Measurements from ENCODE around the gene BNIPL. TPM values are rescaled to one million over a fixed set of nuclear protein-coding genes. Genes with fewer than 3 reads are reported as not detected.

The BNIPL gene
- total RNA-seq (2022; extraction: Qiagen RNA extraction) = 0.07 to 0.17 TPM (median 0.11 TPM) in 4 of 5 replicates, not detected in the other

GRCh38 chr1:151036356-151036755, at the start of gene BNIPL:
BNIPL (plus strand) TSS chr1:151036586; CDS start chr1:151036726, 140 bp downstream.

GRCh38 chr1:151006327-151007052, 29.9 kb upstream of the BNIPL start, which contains the start of gene MINDY1:
MINDY1 (minus strand) TSS chr1:151006902; CDS start chr1:151002617, 4,285 bp downstream.

GRCh38 chr1:151008244-151009205, 27.9 kb upstream of the BNIPL start, which contains the start of gene PRUNE1:
PRUNE1 (plus strand) TSS chr1:151008449; CDS start chr1:151008633, 184 bp downstream.

GRCh38 chr1:151047591-151047924, 11.2 kb downstream of the BNIPL start, which contains the start of gene C1orf56:
C1orf56 (plus strand) TSS chr1:151047751; CDS start chr1:151047848, 97 bp downstream.

GRCh38 chr1:151059109-151060006, 23.0 kb downstream of the BNIPL start, which contains the start of gene CDC42SE1:
CDC42SE1 (minus strand) TSS chr1:151059622; CDS start chr1:151055730, 3,892 bp downstream.

GRCh38 chr1:151060007-151060656, 23.7 kb downstream of the BNIPL start, which contains the start of gene MLLT11:
MLLT11 (plus strand) TSS chr1:151060397; CDS start chr1:151067225, 6,828 bp downstream.

GRCh38 chr1:151070474-151071276, 34.3 kb downstream of the BNIPL start, which contains the start of gene GABPB2:
GABPB2 (plus strand) TSS chr1:151070761; CDS start chr1:151088190, 17,429 bp downstream.

Other genes starting within 250 kb of the BNIPL start
- gene CTSK, start 228.3 kb upstream of the BNIPL start, total RNA-seq (2022; extraction: Qiagen RNA extraction) = 1.2 to 2.1 TPM (median 1.7 TPM) in 5 replicates
- gene ARNT, start 160.0 kb upstream of the BNIPL start, total RNA-seq (2022; extraction: Qiagen RNA extraction) = 9.3 to 15.0 TPM (median 14.1 TPM) in 5 replicates
- gene CTXND2, start 149.4 kb upstream of the BNIPL start, total RNA-seq (2022; extraction: Qiagen RNA extraction) = not detected in 5 replicates
- gene SETDB1, start 110.2 kb upstream of the BNIPL start, total RNA-seq (2022; extraction: Qiagen RNA extraction) = 21.6 to 27.7 TPM (median 24.1 TPM) in 5 replicates
- gene CERS2, start 61.8 kb upstream of the BNIPL start, total RNA-seq (2022; extraction: Qiagen RNA extraction) = 239 to 260 TPM (median 257 TPM) in 5 replicates
- 0.71 to 1.2 TPM (median 0.89 TPM) in 5 replicates for gene ANXA9, start 54.3 kb upstream of the BNIPL start, total RNA-seq (2022; extraction: Qiagen RNA extraction)
- 2.5 to 3.9 TPM (median 3.3 TPM) in 5 replicates for gene MINDY1, start 29.7 kb upstream of the BNIPL start, total RNA-seq (2022; extraction: Qiagen RNA extraction)
- gene PRUNE1, start 28.1 kb upstream of the BNIPL start, total RNA-seq (2022; extraction: Qiagen RNA extraction) = 14.7 to 18.6 TPM (median 17.8 TPM) in 5 replicates
- 5.6 to 8.1 TPM (median 6.4 TPM) in 5 replicates for gene C1orf56, start 11.2 kb downstream of the BNIPL start, total RNA-seq (2022; extraction: Qiagen RNA extraction)
- 88.2 to 91.9 TPM (median 89.9 TPM) in 5 replicates for gene CDC42SE1, start 23.0 kb downstream of the BNIPL start, total RNA-seq (2022; extraction: Qiagen RNA extraction)
- gene MLLT11, start 23.8 kb downstream of the BNIPL start, total RNA-seq (2022; extraction: Qiagen RNA extraction) = 11.9 to 15.4 TPM (median 14.5 TPM) in 5 replicates
- 2.6 to 3.9 TPM (median 3.8 TPM) in 5 replicates for gene GABPB2, start 34.2 kb downstream of the BNIPL start, total RNA-seq (2022; extraction: Qiagen RNA extraction)
- gene SEMA6C, start 110.0 kb downstream of the BNIPL start, total RNA-seq (2022; extraction: Qiagen RNA extraction) = 1.5 to 2.3 TPM (median 1.5 TPM) in 5 replicates
- not detected in 5 replicates for gene TNFAIP8L2, start 120.1 kb downstream of the BNIPL start, total RNA-seq (2022; extraction: Qiagen RNA extraction)
- gene LYSMD1, start 129.3 kb downstream of the BNIPL start, total RNA-seq (2022; extraction: Qiagen RNA extraction) = 5.2 to 7.3 TPM (median 7.1 TPM) in 5 replicates
- gene SCNM1, start 129.6 kb downstream of the BNIPL start, total RNA-seq (2022; extraction: Qiagen RNA extraction) = 45.2 to 49.4 TPM (median 47.4 TPM) in 5 replicates
- gene TMOD4, start 139.4 kb downstream of the BNIPL start, total RNA-seq (2022; extraction: Qiagen RNA extraction) = 0.23 to 0.43 TPM (median 0.35 TPM) in 3 of 5 replicates, not detected in the others
- gene VPS72, start 153.6 kb downstream of the BNIPL start, total RNA-seq (2022; extraction: Qiagen RNA extraction) = 49.1 to 77.7 TPM (median 52.5 TPM) in 5 replicates
- gene PIP5K1A, start 162.0 kb downstream of the BNIPL start, total RNA-seq (2022; extraction: Qiagen RNA extraction) = 57.0 to 64.9 TPM (median 60.7 TPM) in 5 replicates
- gene PSMD4, start 218.1 kb downstream of the BNIPL start, total RNA-seq (2022; extraction: Qiagen RNA extraction) = 173 to 199 TPM (median 198 TPM) in 5 replicates
- 11.3 to 15.1 TPM (median 13.2 TPM) in 5 replicates for gene ZNF687, start 245.7 kb downstream of the BNIPL start, total RNA-seq (2022; extraction: Qiagen RNA extraction)

All from A549 treated with dexamethasone at 1 μM for 4 hours (cell line).